HG02571 (cell line): Measurements from ENCODE around the gene DYSF.

Experiments used
- ATAC-seq: cut with Tn5 transposase; IDR thresholded peaks from one replicate; pipeline ENCODE4 v1.9.1; 2021; ENCODE audit warnings: mild to moderate bottlenecking, moderate library complexity; ENCODE audit not compliant: unreplicated experiment

DYSF gene

DNA sequence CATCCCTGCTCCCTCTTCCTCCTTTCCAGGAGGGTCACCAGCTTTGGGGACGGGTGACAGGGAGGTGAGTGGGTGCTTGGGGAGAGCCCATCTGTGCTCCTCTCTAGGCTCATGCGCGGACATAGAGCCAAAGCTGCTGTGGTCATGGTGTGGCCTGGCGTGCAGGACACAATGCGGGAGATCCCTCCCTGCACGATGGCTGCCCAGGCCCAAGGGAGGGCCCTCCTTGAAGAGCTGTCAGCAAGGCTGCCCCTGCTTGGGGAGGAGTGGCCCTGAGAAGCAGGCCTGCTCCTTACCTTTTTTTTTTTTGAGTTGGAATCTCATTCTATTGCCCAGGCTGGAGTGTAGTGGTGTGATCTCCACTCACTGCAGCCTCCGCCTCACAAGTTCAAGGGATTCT is 111.4 kb downstream of the DYSF start:
- ATAC-seq: no peak

DNA sequence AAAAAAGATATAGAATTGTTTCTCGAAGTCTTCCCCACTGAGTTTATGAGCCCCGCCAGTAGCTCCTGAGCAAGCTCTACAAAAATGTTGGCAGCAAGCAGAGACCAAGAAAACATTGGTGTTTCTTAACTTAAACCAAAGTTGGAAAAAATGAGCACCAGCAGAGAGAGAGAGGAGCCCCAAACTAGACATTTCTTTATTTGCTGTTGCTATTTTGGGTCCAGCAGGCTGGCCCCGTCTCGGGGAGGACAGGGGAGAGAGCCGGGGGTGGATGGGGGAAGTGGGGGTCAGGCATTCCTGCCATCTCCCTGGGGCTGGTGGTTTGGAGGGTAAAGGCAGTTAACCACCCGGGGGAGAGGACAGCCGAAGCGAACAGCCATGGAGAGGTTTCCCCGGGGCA is 113.0 kb downstream of the DYSF start:
- ATAC-seq: no peak

DNA sequence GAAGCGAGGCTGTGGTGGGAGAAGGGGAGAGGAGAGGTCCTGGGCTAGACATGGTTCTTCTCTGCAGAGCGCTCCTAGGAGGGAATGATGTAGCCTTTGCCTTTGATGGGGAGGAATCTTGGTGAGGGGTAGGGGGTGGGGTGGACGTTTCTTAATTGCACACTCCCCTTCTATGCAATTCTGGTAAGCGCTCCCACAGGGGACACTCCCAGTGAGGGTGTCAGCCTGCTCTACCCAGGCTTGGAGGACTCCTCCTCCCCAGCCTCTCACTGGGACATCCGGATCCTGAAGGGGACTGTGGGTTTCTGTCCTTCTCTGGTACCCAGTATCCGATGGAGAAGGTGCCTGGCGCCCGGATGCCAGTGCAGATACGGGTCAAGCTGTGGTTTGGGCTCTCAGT is 114.3 kb downstream of the DYSF start:
- no peak for ATAC-seq

DNA sequence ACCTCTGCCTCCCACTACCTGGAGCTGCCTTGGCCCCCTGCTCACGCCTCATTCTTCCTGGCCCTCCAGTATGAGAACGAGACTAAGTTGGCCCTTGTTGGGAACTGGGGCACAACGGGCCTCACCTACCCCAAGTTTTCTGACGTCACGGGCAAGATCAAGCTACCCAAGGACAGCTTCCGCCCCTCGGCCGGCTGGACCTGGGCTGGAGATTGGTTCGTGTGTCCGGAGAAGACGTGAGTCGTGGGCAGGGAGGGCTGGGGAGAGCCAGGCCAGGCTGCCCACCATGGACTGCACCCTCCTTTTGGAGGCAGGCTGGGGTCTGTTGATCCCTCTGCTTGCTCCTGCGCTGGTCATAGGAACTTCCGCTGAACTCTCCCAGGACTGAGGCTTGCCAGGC is 114.7 kb downstream of the DYSF start:
- no peak for ATAC-seq

DNA sequence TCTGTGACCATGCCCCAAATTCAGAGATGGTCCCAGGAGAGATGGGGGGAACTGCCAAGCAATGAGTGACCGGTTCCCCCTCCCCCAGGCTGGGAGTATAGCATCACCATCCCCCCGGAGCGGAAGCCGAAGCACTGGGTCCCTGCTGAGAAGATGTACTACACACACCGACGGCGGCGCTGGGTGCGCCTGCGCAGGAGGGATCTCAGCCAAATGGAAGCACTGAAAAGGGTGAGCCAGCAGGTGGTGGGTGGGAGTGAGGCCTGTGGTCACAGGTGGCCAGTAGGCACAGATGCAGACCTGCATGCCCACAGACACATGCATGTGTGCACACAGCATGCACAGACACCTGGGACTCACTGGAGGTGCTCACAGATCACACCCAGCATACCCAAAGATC is 117.2 kb downstream of the DYSF start:
- ATAC-seq: no peak

DNA sequence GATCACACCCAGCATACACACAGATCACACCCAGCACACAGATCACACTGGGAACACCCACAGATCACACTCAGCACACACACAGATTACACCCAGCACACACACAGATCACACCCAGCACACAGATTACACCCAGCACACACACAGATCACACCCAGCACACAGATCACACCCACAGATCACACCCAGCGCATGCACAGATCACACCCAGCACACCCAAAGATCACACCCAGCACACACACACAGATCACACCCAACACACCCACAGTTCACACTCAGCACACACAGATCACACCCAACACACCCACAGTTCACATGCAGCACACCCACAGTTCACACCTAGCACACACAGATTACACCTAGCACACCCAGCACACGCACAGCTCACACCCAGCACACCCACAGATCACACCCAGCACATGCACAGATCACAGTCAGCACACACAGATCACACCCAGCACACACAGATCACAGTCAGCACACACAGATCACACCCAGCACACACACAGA is 117.6 kb downstream of the DYSF start:
- ATAC-seq: no peak

DNA sequence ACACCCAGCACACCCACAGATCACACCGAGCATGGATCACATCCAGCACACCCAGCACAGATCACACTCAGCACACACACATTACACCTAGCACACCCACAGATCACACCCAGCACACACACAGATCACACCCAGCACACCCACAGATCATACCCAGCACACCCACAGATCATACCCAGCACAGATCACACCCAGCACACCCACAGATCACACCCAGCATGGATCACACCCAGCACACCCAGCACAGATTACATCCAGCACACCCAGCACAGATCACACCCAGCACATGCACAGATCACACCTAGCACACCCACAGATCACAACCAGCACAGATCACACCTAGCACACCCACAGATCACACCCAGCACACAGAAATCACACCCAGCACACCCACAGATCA is 118.6 kb downstream of the DYSF start:
- ATAC-seq: no peak

DNA sequence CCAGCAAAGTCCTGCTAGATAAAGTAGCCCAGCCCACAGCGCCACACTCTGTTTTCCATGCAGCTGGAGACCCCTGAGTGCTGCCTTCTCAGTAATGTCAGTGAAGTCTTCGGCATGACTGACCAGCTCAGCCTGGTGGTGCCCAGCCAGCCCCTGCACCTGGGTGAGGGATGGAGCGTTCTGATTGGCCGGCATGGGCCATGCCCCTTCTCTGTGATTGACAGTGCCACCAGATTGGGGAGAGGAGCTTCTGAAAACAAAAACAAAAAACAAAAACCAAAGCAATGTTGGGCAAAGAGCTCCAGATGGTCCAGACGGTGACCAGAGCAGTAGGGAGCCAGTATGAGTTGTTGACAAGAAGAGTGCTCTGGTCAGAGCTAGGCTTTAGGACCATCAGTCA is 122.6 kb downstream of the DYSF start:
- no peak for ATAC-seq

DNA sequence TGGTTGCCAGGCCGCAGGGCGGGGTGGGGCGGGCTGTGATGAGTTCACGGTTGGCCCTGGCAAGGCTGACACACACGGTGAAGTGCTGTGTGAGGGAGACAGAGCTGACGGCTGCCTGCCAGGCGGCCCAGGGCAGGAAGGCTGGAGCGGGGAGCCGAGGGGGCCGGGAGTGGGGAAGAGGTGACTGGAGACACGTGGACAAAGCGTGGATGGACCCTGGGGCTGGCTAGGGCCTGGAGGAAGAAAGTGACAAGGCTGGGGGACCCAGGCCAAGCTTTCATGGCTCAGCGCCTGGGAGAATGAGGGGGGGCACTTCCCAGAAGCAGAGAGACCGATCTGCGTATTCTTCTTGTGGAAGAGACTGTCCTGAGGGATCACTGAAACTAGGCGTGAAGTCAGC is 123.2 kb downstream of the DYSF start:
- ATAC-seq: no peak

DNA sequence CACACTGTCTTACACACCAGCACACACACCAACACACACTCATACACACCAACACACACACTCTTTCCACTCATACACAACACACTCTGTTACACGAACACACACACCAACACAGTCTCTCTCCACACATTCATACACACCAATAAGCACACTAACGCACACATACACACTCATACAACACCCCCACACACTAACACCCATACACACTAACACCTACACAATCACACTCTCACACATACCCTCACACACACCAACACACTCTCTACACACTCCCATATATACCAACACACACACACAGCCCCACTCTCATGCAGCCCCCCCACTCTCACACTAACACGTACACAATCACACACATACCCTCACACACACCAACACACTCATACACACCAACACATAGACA is 123.8 kb downstream of the DYSF start:
- no peak for ATAC-seq

DNA sequence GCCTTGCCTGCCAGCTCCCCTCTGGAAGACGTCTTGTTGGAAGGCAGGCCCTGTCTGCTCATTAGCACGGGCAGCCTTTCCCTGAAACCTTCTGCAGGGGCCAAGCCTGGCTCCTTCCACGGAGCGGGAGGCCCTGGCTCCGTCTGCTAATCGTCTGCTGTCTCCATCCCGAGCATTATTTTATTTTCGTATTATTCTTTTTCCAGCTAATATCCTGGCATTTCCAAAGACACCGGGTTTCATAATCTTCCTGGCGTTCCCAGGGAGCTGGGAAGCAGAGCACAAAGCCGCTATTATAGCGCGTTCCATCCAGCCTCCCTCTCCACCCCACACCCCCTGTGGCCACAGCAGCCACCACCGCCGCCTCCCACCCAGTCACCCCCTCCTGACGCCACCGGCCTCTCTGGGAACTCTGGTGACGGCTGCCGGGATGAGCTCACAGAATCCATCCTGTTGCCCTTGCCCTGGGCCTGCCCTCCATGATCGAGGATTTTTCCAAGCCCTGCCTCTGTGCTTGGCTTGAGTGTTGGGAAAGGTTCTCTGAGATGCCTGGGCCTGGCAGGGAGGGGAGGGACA is 125.5 kb downstream of the DYSF start:
- ATAC-seq: no peak

DNA sequence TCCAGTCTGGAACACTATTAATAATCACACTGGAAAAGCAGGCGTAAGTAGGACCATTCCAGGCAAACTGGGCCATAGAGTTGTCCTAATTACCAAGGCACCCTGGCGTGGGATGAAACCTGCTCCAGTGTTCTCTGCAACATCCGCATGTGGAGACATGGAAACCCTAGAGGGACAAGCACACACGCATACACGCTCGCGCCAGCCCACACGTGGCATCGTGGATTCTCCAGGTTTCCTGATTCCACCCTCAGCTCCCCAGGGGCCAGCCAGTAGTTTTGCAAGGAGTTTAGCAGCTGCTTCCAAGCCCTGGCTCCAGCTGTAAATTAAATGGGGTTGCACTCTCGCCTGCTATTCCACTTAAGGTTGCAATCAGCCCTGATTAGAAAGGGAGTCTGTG is 127.7 kb downstream of the DYSF start:
- no peak for ATAC-seq

DNA sequence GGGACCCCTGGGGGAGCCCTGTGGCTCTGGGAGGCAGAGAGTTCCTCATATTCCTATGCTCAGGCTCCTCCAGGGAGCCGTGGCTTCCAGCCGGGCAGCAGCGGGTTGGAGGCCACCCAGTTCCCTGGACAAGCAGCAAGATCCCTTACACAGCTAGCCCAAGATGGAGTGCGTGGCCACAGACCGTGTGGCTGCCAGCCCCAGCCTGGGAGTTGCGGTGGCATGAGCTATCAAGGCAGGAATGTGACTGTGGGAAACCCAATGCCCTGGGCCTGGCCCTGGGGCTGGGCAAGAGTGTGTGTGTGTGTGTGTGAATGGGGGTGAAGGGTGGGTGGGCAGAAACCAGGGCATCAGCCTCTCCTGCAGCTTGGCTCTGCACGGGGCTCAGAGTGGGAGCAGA is 130.5 kb downstream of the DYSF start:
- ATAC-seq: no peak

DNA sequence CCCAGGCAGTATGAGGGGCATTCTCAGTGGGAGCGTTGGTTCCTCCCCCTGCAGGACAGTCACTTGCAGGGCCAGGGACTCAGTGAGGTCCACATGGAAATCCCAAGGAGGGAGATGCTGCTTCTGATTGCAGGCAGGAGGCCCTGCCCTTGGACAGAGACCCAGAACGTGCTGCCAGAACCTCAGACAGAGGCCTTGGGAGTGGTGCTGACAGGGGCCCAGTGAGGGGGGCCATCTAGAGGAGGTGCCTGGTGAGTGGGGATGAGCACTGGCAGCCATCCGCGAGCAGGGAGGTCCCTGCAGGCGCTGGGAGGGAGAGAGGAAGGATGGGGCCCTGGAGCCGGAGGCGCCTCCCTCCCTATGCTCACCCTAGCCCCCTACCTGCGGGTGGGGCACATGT is 133.1 kb downstream of the DYSF start:
- ATAC-seq: no peak

DNA sequence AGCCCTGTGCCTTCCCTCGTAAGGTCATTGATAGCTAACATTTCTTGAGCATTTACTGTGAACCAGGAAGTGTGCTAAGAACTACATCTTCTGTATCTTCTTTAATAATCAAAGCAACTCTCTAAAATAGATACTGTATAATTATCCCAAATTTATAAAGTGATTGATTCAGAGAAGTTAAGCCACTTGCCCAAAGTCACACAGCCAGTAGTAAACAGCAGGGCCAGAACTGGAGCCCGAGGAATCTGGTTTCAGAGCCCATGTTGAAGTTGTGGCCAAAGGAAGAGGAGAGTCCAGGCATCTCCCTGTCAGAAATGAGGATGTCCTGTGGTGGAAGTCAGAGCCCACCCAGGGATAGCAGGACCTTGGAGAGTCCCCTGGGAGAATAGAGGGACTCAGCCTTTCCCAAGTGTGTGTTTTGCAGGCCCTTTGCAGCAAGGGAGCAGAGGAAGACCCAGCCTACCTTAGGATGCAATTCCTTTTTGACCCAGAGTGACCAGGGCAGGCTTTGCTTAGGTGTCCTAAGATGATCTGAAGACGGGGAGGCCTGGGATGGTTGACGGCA is 134.2 kb downstream of the DYSF start:
- no peak for ATAC-seq

DNA sequence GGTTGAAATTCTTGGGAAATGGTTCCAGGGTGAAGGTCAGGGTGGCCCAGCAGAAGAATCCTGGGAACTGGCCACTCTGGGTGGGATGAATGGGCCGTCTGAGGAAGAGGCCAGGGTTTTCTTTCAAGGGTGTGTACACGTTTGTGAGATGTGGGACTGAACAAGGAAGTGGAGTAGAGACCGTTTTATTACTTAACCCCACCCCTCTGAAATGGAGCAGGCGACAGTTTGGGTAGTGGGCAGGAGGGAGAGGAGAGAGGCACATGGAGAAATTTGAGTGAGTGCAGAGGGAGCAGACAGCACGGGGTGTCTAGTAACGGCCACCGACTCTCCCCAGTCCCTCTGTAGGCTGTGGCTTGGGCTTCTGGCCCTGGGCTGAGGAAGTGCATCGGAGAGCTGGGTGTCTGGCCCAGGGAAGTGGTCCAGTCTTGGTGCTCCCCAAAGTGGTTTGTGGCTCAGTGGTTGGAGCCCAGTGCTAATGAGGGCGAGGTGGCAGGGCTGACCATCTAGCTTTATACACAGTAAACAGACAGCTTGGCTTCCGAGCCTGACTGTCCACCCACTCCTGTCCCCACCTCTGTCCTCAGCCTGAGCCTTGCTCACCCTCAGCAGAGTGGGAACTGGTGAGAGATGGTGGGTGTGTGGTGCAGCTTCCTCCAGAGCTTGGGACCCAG is 135.3 kb downstream of the DYSF start:
- ATAC-seq: no peak

DNA sequence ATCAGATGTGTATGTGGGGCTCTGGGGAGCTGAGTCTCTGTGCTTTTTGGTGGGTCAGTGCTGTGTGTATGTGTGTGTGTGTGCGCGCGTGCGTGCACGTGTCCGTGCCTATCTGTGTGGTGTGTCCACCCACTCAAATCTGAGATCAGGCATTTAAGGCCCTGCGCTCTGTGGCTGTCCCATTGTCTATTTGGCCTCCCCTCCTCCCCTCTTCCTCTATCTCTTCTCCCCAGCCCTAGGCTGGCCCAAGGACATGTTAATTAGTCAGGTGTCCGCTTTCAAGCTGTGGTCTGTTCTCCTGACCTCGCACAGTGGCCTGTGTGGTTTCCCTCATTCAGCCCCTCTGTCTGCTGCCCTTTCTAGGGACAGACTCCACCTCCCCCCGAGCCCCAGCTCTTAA is 136.4 kb downstream of the DYSF start:
- ATAC-seq: no peak

DNA sequence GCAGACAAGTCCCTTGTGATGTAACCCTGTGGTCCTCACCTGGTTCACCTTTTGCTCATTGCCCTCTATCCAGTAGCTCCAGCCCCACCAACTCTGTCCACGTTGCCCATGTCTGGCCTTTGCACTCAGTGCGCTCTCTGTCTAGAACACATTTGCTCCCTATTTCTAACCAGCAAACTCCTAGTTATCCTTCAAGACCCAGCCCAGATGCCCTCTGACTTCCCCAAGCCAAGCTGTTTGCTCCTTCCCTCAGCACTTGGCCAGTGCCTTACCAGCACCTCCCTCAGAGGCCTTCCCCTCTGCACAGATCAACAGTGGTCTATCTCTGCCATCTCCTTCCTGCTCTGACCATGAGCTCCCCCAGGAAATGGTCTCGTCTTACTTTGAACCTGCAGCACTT is 137.7 kb downstream of the DYSF start:
- ATAC-seq: no peak

DNA sequence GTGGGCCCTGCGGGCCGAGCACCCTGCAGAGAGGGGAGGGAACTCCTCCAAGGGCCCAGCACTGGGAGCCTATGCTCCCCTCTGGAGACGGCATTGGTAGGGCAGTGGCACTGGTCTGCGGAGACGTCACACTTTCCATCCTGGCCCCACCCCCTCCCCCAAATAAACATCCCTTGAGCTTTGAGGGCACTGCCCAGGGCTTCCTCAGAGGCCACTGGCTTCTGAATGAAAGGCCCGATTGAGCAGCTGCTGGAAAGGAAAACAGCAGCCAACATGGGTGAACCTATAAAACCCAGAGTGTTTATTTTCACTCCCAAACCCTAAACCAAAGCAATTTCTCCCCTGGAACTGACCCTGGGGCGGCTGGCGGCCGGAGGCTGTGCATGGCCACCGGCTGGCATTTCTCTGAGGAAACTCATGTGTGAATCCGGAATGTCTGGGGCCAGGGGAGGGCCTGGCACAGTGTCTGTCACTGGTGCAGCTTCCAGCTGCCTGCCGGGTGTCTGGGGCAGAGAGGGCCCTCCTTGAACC is 138.9 kb downstream of the DYSF start:
- ATAC-seq: no peak

DNA sequence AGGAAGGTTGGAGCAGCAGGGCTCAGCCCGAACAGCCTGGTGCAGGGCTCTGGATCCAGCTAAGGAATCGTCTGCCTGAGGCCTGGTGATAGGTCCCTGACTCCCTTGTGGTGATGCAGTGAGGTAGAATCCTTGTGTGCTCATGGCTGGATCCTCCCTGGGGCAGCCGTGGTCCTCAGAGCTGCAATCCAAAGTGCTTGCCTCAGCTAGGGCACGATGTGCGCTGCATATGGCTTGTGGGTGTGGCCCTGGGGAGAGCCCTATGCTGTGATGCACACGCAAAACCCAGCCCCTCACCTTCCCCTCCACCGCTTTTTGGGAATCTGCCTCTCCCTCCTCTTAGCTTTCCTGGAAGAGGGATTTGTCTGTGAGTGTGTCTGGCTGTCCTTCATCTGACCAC is 142.2 kb downstream of the DYSF start:
- ATAC-seq: no peak

DNA sequence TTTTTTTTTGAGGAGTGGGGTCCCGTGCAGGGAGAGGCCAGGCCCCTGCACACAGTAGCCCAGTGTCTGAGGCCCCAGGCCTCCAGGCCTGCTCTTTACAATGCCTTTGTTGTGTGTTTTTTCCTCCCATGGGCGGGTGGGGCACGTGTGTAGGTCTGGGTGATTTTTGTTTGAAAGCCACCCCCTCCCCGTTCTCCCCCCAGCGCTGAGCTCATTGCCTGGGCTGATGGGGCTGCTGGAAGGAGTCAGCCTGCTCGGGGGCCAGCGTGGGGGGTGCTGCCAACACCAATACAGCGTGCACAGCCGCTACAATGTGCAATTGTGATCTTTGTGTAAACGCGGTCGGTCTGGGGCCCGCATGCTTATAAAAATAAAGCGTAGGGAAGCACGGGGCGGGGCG is 142.7 kb downstream of the DYSF start:
- no peak for ATAC-seq

DNA sequence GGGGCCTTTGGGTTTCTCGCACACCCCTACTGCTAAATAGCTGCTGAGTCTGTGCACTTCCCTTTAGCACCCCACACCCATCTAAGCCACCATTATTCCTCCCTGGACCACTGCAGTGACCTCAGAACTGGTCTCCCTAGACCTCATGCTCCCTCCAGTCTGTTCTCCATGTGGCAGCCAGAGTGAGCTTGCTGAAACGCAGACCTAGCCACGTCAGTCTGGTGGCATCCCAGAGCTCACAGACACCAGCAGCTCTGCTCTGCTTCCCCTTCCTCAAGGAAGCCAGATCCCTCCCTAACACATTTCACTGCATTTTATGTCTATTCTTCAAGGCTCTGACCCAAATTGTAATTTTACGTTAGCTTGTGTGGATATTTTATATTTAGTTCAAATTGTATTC is 144.4 kb downstream of the DYSF start:
- ATAC-seq: no peak
